ENCODE measurements around the gene CALML5. TPM values are rescaled to one million over a fixed set of nuclear protein-coding genes. Genes with fewer than 3 reads are reported as not detected.

CALML5 gene
- total RNA-seq, 1 experiment from 2014 or later = not detected

- DNase-seq (ENCODE audit: low read depth) = peak; percentile 27
Measured at GRCh38 chr10:5533098-5533731, 33.8 kb upstream of the CALML5 start.

- DNase-seq (ENCODE audit: low read depth) = no peak
Measured at GRCh38 chr10:5532618-5533097, 33.3 kb upstream of the CALML5 start.

- no peak for DNase-seq (ENCODE audit: low read depth)
Measured at GRCh38 chr10:5532307-5532605, 32.9 kb upstream of the CALML5 start.

- DNase-seq (ENCODE audit: low read depth) = no peak
Measured at GRCh38 chr10:5531558-5532306, 32.4 kb upstream of the CALML5 start.

GRCh38 chr10:5530846-5531557 lies 31.6 kb upstream of the CALML5 start:
- no peak for DNase-seq (ENCODE audit: low read depth)

- no peak for DNase-seq (ENCODE audit: low read depth)
Measured at GRCh38 chr10:5530412-5530806, 31.0 kb upstream of the CALML5 start.

GRCh38 chr10:5529702-5530411 lies 30.5 kb upstream of the CALML5 start:
- no peak for DNase-seq (ENCODE audit: low read depth)

GRCh38 chr10:5528989-5529701 lies 29.8 kb upstream of the CALML5 start:
- no peak for DNase-seq (ENCODE audit: low read depth)

GRCh38 chr10:5527332-5528200 lies 28.2 kb upstream of the CALML5 start:
- no peak for DNase-seq (ENCODE audit: low read depth)

- no peak for DNase-seq (ENCODE audit: low read depth)
Measured at GRCh38 chr10:5526691-5527331, 27.4 kb upstream of the CALML5 start.

- DNase-seq (ENCODE audit: low read depth) = no peak
Measured at GRCh38 chr10:5525561-5526341, 26.4 kb upstream of the CALML5 start.

GRCh38 chr10:5524641-5525560 lies 25.5 kb upstream of the CALML5 start, which contains the start of gene CALML3:
Gene CALML3, plus strand, starts transcription at chr10:5524961. Its CDS starts 125 bp downstream, at chr10:5525086.
- DNase-seq (ENCODE audit: low read depth) = no peak

- DNase-seq (ENCODE audit: low read depth) = no peak
Measured at GRCh38 chr10:5523796-5524574, 24.6 kb upstream of the CALML5 start.

GRCh38 chr10:5522913-5523560 lies 23.7 kb upstream of the CALML5 start:
- no peak for DNase-seq (ENCODE audit: low read depth)

- no peak for DNase-seq (ENCODE audit: low read depth)
Measured at GRCh38 chr10:5519054-5519453, 19.7 kb upstream of the CALML5 start.

- DNase-seq (ENCODE audit: low read depth) = no peak
Measured at GRCh38 chr10:5518143-5518542, 18.8 kb upstream of the CALML5 start.

GRCh38 chr10:5517546-5517945 lies 18.2 kb upstream of the CALML5 start:
- no peak for DNase-seq (ENCODE audit: low read depth)

All from RPMI7951 (cell line).